ENCODE results near the gene CELSR1.

- TF ChIP-seq YY1 (IDR thresholded peaks at IDR 0.05; ENCODE audit: extremely low read depth, insufficient replicate concordance, low read depth, low read length) (no peak), CTCF (IDR thresholded peaks at IDR 0.05 in 2 of 3, conservative IDR thresholded peaks at IDR 0.05 in 1 of 3; ENCODE audit: borderline replicate concordance in 1 of 3, insufficient read depth in 1 of 3, low read depth in 2 of 3, low read length in 2 of 3) (peak in 2 of 3 experiments; percentile 11 to 19; a peak in 1 of 6 replicates), SP1 (IDR thresholded peaks at IDR 0.05; ENCODE audit: low read depth) (no peak), POLR2AphosphoS5 (IDR thresholded peaks at IDR 0.05; ENCODE audit: low read depth, low read length) (no peak), MAX (IDR thresholded peaks at IDR 0.05) (no peak), REST (IDR thresholded peaks at IDR 0.05; ENCODE audit: low read depth) (no peak), POLR2A (IDR thresholded peaks at IDR 0.05; ENCODE audit: borderline replicate concordance, extremely low read depth, insufficient read depth, insufficient read length) (no peak), RAD21 (IDR thresholded peaks at IDR 0.05; ENCODE audit: low read depth) (no peak; the same call in 1 of the 2 replicates)
Measured at GRCh38 chr22:46444390-46444854, 93.0 kb downstream of the CELSR1 start.
